BE2C (cell line): ENCODE results near the gene CLIC6.

Source experiments
- DNase-seq: peaks from one replicate; pipeline ENCODE4 v3.0.0-alpha.2; 2020
- H3K27me3 ChIP-seq: fragments of 250-450 bp; sonication (Bioruptor Pico); 2 replicates; pipeline ENCODE4 v1.5.1; 2020; ENCODE audit warnings: mild to moderate bottlenecking
- H3K36me3 ChIP-seq: fragments of 250-450 bp; sonication (Bioruptor Pico); 2 replicates; pipeline ENCODE4 v1.5.1; 2020; ENCODE audit warnings: mild to moderate bottlenecking
- H3K4me1 ChIP-seq: fragments of 250-450 bp; sonication (Bioruptor Pico); 2 replicates; pipeline ENCODE4 v1.5.1; 2020
- H3K4me3 ChIP-seq: 2 replicates; pipeline ENCODE4 v1.5.1; 2011; ENCODE audit warnings: low read depth, low read length
- H3K9me3 ChIP-seq: fragments of 250-450 bp; sonication (Bioruptor Pico); 2 replicates; pipeline ENCODE4 v1.5.1; 2020
- CTCF ChIP-seq: IDR thresholded peaks from 2 replicates; pipeline ENCODE4 v1.5.1; 2012; ENCODE audit warnings: mild to moderate bottlenecking, low read depth, low read length

CLIC6 gene

DNA sequence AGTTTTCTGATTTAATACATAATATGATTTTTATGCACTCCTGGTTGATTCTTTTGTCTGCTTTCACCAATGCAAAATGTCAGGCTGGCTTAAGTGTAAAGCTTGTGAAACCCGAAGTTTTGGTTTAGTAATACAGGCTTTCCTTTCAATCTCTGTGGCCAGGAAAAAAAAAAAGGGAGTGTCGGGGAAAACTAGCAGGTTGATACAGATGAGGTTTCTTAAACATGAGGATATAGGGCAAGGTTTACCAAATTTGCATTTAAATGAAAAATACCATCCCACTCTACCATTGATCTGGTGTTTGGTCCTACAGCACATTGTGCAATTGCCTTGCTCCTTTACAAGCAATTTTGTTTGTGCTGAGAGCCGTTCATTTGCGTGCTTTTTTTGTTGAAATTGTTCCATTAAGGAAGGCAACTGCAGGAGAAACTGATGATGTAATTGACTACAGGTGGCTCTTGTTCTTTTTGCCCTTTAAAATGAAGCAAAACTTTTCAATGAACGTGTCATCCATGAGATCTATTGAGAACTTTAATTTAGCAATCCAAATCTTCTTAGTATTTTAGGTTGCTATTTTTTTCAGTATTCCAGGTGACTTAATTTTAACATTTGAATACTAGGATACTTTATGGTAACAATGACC is 22.7 kb downstream of the CLIC6 start:
- Histone ChIP-seq H3K4me1 (no peaks in the 10 kb centered on the region), H3K27me3 (peaks cover 11% of the 10 kb centered on the region; the same call in 1 of the 2 replicates), H3K9me3 (no peaks in the 10 kb centered on the region), H3K36me3 (no peaks in the 10 kb centered on the region), H3K4me3 (no peak overlapping the region)
- DNase-seq = no peak
- no peak for TF ChIP-seq CTCF

- Histone ChIP-seq H3K9me3 (no peaks in the 10 kb centered on the region), H3K36me3 (no peaks in the 10 kb centered on the region), H3K4me3 (no peak overlapping the region), H3K4me1 (no peaks in the 10 kb centered on the region), H3K27me3 (peaks cover 11% of the 10 kb centered on the region; the same call in 1 of the 2 replicates)
- DNase-seq = no peak
- no peak for TF ChIP-seq CTCF
Observed at GRCh38 chr21:34692458-34693020, 23.7 kb downstream of the CLIC6 start.

DNA sequence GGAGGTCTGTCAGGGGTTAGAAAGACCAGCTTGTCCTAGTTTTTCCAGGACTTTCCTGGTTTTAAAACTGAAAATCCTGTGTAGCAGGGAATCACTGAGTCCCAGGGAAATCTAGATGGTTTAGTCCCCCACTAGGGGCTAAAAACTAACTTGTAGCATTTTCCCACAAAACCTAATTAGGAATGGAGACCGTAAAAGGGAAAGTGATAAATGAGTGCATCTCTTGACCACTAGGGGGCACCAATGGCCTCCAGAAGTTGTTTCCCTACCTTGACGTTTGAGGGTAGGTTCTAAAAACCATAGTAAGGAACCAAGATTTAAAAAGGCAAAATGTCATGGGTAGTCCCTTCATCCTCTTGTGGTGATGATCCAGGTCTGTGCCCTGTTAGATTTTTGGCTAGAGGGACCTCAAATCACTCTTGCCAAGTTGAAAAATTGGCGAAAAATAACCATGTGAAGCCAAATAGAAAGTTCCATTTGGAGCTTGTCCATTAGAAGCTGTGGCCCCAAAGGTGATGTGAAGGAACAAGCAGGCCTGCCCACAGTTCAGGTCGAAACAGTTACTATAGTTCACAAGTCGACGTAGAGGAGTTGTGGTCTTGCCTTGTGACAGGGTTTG is 24.5 kb downstream of the CLIC6 start:
- no peak overlapping the region for H3K4me3 ChIP-seq
- no peaks in the 10 kb centered on the region for H3K4me1 ChIP-seq
- DNase-seq = peak; percentile 45
- peak; percentile 88 for TF ChIP-seq CTCF
- H3K9me3 ChIP-seq = no peaks in the 10 kb centered on the region
- H3K36me3 ChIP-seq = no peaks in the 10 kb centered on the region
- H3K27me3 ChIP-seq = peaks cover 11% of the 10 kb centered on the region; the same call in 1 of the 2 replicates

DNA sequence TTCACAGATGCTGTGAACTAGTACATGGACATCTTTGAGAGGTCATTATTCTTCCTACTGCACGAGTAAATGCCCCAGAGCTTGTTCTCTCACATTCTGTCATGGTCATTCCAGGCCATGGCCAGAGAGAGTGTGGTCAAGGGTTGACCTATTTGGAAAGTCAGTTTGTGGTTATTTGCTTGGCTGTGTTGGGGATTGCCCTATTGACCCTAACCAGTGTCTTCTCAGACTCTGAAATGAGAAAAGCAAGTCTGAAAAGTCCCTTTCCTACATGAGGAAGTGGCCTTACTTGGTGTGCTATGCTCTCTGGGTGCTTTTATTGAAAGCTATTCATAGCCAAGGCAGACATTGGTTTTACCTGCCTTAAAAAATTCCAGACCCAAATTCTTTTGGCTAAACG is 26.6 kb downstream of the CLIC6 start:
- Histone ChIP-seq H3K4me3 (no peak overlapping the region), H3K4me1 (no peaks in the 10 kb centered on the region), H3K9me3 (no peaks in the 10 kb centered on the region), H3K27me3 (peaks cover 3% of the 10 kb centered on the region; the same call in 1 of the 2 replicates), H3K36me3 (no peaks in the 10 kb centered on the region)
- no peak for DNase-seq
- TF ChIP-seq CTCF = no peak

DNA sequence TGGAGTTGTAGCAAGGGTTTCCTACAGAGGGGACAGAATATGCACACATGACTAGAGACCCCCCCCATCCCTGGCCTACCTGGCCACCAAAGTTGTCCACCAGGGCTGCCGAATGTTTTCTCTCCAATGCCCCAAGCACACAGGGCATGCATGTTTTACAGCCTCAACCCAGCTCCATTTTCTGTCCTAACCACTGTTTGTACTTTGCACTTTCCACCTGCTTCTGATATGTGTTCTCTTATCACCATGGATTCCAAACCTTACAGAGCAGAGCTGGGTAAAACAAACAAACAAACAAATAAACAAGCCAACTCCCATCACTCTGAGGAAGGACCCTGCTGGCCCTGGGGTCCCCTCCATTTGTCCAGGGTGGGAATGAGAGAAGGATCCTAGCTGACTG is 27.3 kb downstream of the CLIC6 start:
- no peak overlapping the region for H3K4me3 ChIP-seq
- H3K9me3 ChIP-seq = no peaks in the 10 kb centered on the region
- H3K36me3 ChIP-seq = no peaks in the 10 kb centered on the region
- TF ChIP-seq CTCF = no peak
- H3K4me1 ChIP-seq = no peaks in the 10 kb centered on the region
- H3K27me3 ChIP-seq = peaks cover 3% of the 10 kb centered on the region; the same call in 1 of the 2 replicates
- no peak for DNase-seq

DNA sequence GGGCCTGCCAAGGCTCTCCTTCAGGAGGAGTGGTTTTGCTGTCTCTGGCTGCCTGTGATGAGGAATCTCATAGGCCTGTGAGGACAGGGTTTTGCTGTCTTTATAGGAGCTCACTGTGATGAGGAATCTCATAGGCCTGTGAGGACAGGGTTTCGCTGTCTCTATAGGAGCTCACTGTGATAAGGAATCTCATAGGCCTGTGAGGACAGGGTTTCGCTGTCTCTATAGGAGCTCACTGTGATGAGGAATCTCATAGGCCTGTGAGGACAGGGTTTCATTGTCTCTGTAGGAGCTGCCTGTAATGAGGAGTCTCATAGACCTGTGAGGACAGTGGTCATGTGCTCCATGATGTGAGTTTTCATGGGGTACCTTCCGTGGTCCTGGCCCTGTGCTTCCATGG is 29.0 kb downstream of the CLIC6 start:
- TF ChIP-seq CTCF = no peak
- Histone ChIP-seq H3K36me3 (no peaks in the 10 kb centered on the region), H3K27me3 (0 out of 2 replicates have a peak, but pooled peaks cover 3% of the 10 kb centered on the region), H3K4me3 (no peak overlapping the region), H3K9me3 (no peaks in the 10 kb centered on the region), H3K4me1 (no peaks in the 10 kb centered on the region)
- no peak for DNase-seq
